Loucy (cell line): ENCODE results near the gene DHRS12.

Experiments used
- H2AFZ ChIP-seq: fragments of 200-600 bp; sonication (generic); 2 replicates; pipeline ENCODE4 v1.6.0; 2016; ENCODE audit warnings: antibody characterized with exemption, mild to moderate bottlenecking, low read length, moderate library complexity
- H3F3A ChIP-seq: fragments of 200-600 bp; 2 replicates; pipeline ENCODE4 v1.6.0; 2016; ENCODE audit warnings: antibody characterized with exemption, low read depth, mild to moderate bottlenecking
- H3K27me3 ChIP-seq: fragments of 200-600 bp; sonication (generic); 2 replicates; pipeline ENCODE4 v1.6.1; 2014; ENCODE audit warnings: low read length, mild to moderate bottlenecking; ENCODE audit not compliant: insufficient read depth, poor library complexity, severe bottlenecking
- H3K36me3 ChIP-seq: fragments of 200-600 bp; sonication (generic); 2 replicates; pipeline ENCODE4 v1.6.1; 2016; ENCODE audit warnings: low read length; ENCODE audit not compliant: insufficient read depth
- H3K4me1 ChIP-seq: fragments of 200-600 bp; sonication (generic); 2 replicates; pipeline ENCODE4 v1.5.1; 2014; ENCODE audit warnings: low read length, mild to moderate bottlenecking; ENCODE audit not compliant: insufficient read depth, poor library complexity, severe bottlenecking
- H3K4me2 ChIP-seq: fragments of 200-600 bp; sonication (generic); 2 replicates; pipeline ENCODE4 v1.6.0; 2014; ENCODE audit warnings: antibody characterized with exemption, low read length, low read depth, mild to moderate bottlenecking; ENCODE audit not compliant: poor library complexity, severe bottlenecking
- H3K4me3 ChIP-seq: fragments of 200-600 bp; sonication (generic); 2 replicates; pipeline ENCODE4 v1.5.1; 2014; ENCODE audit warnings: low read length, mild to moderate bottlenecking, mixed read lengths; ENCODE audit not compliant: poor library complexity, severe bottlenecking
- H3K79me2 ChIP-seq: fragments of 200-600 bp; sonication (generic); 2 replicates; pipeline ENCODE4 v1.6.1; 2014; ENCODE audit warnings: low read length; ENCODE audit not compliant: insufficient read depth
- H3K9ac ChIP-seq: fragments of 200-600 bp; sonication (generic); 2 replicates; pipeline ENCODE4 v1.6.0; 2014; ENCODE audit warnings: mild to moderate bottlenecking, low read depth, low read length, moderate library complexity; ENCODE audit not compliant: poor library complexity, severe bottlenecking
- H3K9me2 ChIP-seq: fragments of 200-600 bp; sonication (generic); replicated peaks from 2 replicates; pipeline ENCODE4 v1.6.1; 2016; ENCODE audit warnings: low read depth, low read length, mixed read lengths
- H3K9me3 ChIP-seq: fragments of 200-600 bp; sonication (generic); 2 replicates; pipeline ENCODE4 v1.6.1; 2014; ENCODE audit warnings: mild to moderate bottlenecking, antibody characterized with exemption, low read length, low read depth; ENCODE audit not compliant: insufficient read depth
- H4K20me1 ChIP-seq: fragments of 200-600 bp; sonication (generic); 2 replicates; pipeline ENCODE4 v1.6.0; 2014; ENCODE audit warnings: antibody characterized with exemption, low read length, mild to moderate bottlenecking; ENCODE audit not compliant: insufficient read depth, poor library complexity, severe bottlenecking
- EZH2phosphoT487 ChIP-seq: fragments of 200-600 bp; IDR thresholded peaks from 2 replicates; pipeline ENCODE4 v1.6.1; 2018; ENCODE audit warnings: antibody characterized with exemption, mild to moderate bottlenecking, moderate library complexity, borderline replicate concordance
- TF ChIP-seq, protein P1 (sequence below): fragments of 200-600 bp; sonication (generic); conservative IDR thresholded peaks from 2 replicates; pipeline ENCODE4 v1.5.1; 2014; ENCODE audit warnings: mild to moderate bottlenecking, antibody characterized with exemption, low read length

The DHRS12 gene

DNA sequence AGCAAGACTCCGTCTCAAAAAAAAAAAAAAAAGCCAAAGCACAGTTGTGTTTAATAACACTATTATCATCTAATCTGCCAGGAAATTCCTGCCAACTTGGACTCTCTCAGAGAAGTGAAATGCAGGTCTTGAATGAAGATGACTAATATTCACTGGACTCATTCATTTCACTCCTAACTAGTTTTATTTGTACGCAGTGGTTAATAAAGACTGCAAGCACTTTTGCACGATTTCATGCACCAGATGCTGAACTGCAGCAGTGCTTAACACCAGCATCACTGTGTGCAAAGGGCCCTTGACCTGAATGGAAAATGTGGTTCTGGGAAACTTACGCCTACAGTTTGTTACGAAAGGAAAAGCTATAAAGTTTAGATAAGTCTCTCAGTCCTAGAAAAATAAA is 63.3 kb downstream of the DHRS12 start:
- no peak overlapping the region for H3K4me2 ChIP-seq
- peaks cover 6% of the 10 kb centered on the region for H3K4me1 ChIP-seq
- no peaks in the 10 kb centered on the region for H3K9me2 ChIP-seq
- H3K27me3 ChIP-seq: no peaks in the 10 kb centered on the region
- H3K9me3 ChIP-seq: no peaks in the 10 kb centered on the region
- no peak for TF ChIP-seq EZH2phosphoT487
- TF ChIP-seq, protein P1, sequence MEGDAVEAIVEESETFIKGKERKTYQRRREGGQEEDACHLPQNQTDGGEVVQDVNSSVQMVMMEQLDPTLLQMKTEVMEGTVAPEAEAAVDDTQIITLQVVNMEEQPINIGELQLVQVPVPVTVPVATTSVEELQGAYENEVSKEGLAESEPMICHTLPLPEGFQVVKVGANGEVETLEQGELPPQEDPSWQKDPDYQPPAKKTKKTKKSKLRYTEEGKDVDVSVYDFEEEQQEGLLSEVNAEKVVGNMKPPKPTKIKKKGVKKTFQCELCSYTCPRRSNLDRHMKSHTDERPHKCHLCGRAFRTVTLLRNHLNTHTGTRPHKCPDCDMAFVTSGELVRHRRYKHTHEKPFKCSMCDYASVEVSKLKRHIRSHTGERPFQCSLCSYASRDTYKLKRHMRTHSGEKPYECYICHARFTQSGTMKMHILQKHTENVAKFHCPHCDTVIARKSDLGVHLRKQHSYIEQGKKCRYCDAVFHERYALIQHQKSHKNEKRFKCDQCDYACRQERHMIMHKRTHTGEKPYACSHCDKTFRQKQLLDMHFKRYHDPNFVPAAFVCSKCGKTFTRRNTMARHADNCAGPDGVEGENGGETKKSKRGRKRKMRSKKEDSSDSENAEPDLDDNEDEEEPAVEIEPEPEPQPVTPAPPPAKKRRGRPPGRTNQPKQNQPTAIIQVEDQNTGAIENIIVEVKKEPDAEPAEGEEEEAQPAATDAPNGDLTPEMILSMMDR: no peak
- no peaks in the 10 kb centered on the region for H3K79me2 ChIP-seq
- H3K4me3 ChIP-seq: no peak overlapping the region
- peaks cover 20% of the 10 kb centered on the region; the same call in 1 of the 2 replicates for H3K36me3 ChIP-seq
- H4K20me1 ChIP-seq: no peaks in the 10 kb centered on the region
- no peak overlapping the region for H2AFZ ChIP-seq
- H3F3A ChIP-seq: no peaks in the 10 kb centered on the region
- no peak overlapping the region for H3K9ac ChIP-seq

DNA sequence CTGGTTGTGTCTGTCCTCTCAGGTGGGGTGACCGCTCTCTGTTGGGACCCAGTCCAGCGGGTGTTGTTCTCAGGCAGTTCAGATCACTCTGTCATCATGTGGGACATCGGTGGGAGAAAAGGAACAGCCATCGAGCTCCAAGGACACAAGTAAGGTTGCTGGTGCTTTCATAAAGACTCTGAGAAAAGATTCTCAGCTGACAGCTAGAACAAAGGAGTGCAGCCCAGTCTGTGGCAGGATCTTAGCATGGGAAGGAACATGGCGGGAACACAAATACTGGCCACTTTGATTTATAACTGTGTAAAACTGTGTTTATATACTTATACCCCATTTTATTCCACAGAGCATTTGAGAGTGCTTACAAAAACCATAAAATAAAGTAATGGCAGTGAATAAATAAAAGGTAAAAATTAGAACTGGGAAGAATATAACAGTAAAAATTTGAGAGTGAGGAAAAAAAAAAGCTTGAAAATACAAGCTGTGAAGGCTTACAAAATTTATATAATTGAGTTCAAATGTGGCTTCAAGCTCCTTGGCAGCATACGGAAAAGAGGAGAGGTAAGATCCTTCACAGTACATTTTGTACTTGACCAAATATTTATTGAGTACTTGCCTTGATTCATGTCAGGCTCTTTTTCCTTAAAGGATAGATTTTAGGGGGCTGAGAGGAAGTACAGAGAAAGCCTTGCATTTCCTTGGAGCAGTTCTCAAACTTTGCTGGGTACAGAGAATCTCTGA is 64.8 kb downstream of the DHRS12 start:
- Histone ChIP-seq H3K79me2 (no peaks in the 10 kb centered on the region), H4K20me1 (no peaks in the 10 kb centered on the region), H3K9me3 (no peaks in the 10 kb centered on the region), H3K36me3 (peaks cover 20% of the 10 kb centered on the region; the same call in 1 of the 2 replicates), H3K4me1 (peaks cover 3% of the 10 kb centered on the region), H3K27me3 (no peaks in the 10 kb centered on the region), H3K9me2 (no peaks in the 10 kb centered on the region), H2AFZ (no peak overlapping the region), H3F3A (no peaks in the 10 kb centered on the region), H3K9ac (no peak overlapping the region), H3K4me3 (no peak overlapping the region), H3K4me2 (no peak overlapping the region)
- TF ChIP-seq, protein P1: no peak
- no peak for TF ChIP-seq EZH2phosphoT487

DNA sequence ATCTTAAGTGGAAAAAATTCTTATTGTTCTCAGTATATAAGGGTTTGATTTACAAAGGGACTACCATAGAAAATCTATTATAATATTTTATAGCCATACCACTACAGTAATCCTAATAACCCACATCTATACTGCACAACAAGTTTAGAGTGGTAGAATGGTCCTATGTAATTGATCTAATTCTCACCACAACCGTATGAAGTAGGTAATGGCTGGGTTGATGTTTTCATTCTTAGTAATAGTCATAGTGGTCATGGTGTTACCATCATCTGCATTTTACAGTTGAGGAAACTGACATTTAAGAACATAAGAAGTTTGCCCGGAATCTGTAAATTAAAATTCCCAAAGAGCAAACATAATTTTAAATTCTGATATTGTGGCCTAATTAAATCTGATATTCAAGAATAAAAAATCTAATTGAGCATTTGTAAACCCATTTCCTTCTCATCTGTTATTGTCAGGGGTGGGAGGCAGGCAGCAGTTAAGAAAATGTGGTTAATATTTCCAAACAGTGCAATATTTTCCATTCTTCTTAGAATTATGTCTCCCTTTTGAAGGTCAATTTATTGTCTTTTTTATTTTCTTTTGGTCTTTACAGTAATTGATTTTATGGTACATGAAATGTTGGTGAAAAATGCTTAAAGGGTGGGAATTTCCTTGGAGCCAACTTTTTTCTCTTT is 65.6 kb downstream of the DHRS12 start:
- no peaks in the 10 kb centered on the region for H3K79me2 ChIP-seq
- H3K4me2 ChIP-seq: no peak overlapping the region
- no peak overlapping the region for H3K9ac ChIP-seq
- H3K9me3 ChIP-seq: no peaks in the 10 kb centered on the region
- no peaks in the 10 kb centered on the region for H3K4me1 ChIP-seq
- H3K9me2 ChIP-seq: no peaks in the 10 kb centered on the region
- H3K36me3 ChIP-seq: peaks cover 20% of the 10 kb centered on the region; the same call in 1 of the 2 replicates
- no peaks in the 10 kb centered on the region for H4K20me1 ChIP-seq
- TF ChIP-seq, protein P1: no peak
- TF ChIP-seq EZH2phosphoT487: no peak
- H2AFZ ChIP-seq: no peak overlapping the region
- H3K4me3 ChIP-seq: no peak overlapping the region
- H3F3A ChIP-seq: no peaks in the 10 kb centered on the region
- H3K27me3 ChIP-seq: no peaks in the 10 kb centered on the region
